IMR-90 (cell line): ENCODE measurements around the gene SLC44A1. TPM values are rescaled to one million over a fixed set of nuclear protein-coding genes. Genes with fewer than 3 reads are reported as not detected.

Experiments
- ATAC-seq: fragments of 200-7000 bp; cut with Tn5 transposase; 2 replicates; pipeline ENCODE4 v1.9.1; 2020; ENCODE audit warnings: low read depth, mild to moderate bottlenecking, moderate library complexity
- BruUV-seq: library from RNA; stranded (reverse); fragments of 400-500 nt; replicated peaks from 2 replicates; lab custom pipeline; 2021; lab: Mats Ljungman, UMichigan
- CTCF ChIA-PET: fragments of 300-600 bp; formaldehyde crosslinking; extraction: SDS; loops from one replicate; lab custom pipeline; 2021; ENCODE audit warnings: antibody characterized with exemption; lab: Yijun Ruan, JAX
- POLR2A ChIA-PET: fragments of 300-600 bp; sonication (Branson Sonifier 250); formaldehyde crosslinking; loops from one replicate; lab custom pipeline; 2022; ENCODE audit warnings: antibody characterized with exemption; ENCODE audit not compliant: unreplicated experiment; lab: Charles Lee
- DNase-seq: peaks from one replicate; pipeline ENCODE4 v3.0.0; 2013
- H2AFZ ChIP-seq: replicated peaks from 2 replicates; pipeline ENCODE3; 2013; ENCODE audit warnings: low read length, mild to moderate bottlenecking; ENCODE audit not compliant: poor library complexity
- H2AK5ac ChIP-seq: 2 replicates; pipeline ENCODE4 v1.6.1; 2013; ENCODE audit warnings: low read depth, low read length, inconsistent platforms
- H2AK9ac ChIP-seq: replicated peaks from 2 replicates; pipeline ENCODE3; 2013; ENCODE audit warnings: mild to moderate bottlenecking, low read depth, low read length, moderate library complexity; ENCODE audit not compliant: poor library complexity
- H2BK120ac ChIP-seq: 2 replicates; pipeline ENCODE4 v1.6.1; 2013; ENCODE audit warnings: low read depth, low read length, inconsistent platforms
- H2BK15ac ChIP-seq: 3 replicates; pipeline ENCODE4 v1.6.1; 2013; ENCODE audit warnings: low read depth, low read length, inconsistent platforms
- H2BK20ac ChIP-seq: 2 replicates; pipeline ENCODE4 v1.6.1; 2013; ENCODE audit warnings: low read depth, mild to moderate bottlenecking, inconsistent platforms, low read length, moderate library complexity
- H2BK5ac ChIP-seq: 2 replicates; pipeline ENCODE4 v1.6.1; 2013; ENCODE audit warnings: mild to moderate bottlenecking, low read depth, low read length, inconsistent platforms; ENCODE audit not compliant: poor library complexity, severe bottlenecking
- H3K14ac ChIP-seq: replicated peaks from 2 replicates; pipeline ENCODE4 v1.6.1; 2013; ENCODE audit warnings: low read depth, low read length, inconsistent platforms
- H3K18ac ChIP-seq: 2 replicates; pipeline ENCODE4 v1.6.1; 2013; ENCODE audit warnings: low read depth, low read length, control low read depth
- H3K23ac ChIP-seq: 2 replicates; pipeline ENCODE4 v1.6.1; 2013; ENCODE audit warnings: low read depth, low read length, inconsistent platforms
- H3K27ac ChIP-seq: 2 replicates; pipeline ENCODE4 v1.5.1; 2013; ENCODE audit warnings: mild to moderate bottlenecking, control low read depth, low read length; ENCODE audit not compliant: insufficient read depth
- H3K27me3 ChIP-seq: 2 replicates; pipeline ENCODE4 v1.6.1; 2013; ENCODE audit warnings: low read length; ENCODE audit not compliant: control insufficient read depth, insufficient read depth
- H3K36me3 ChIP-seq: 2 replicates; pipeline ENCODE4 v1.6.1; 2013; ENCODE audit warnings: low read length, mixed read lengths; ENCODE audit not compliant: control insufficient read depth, insufficient read depth
- H3K4ac ChIP-seq: 2 replicates; pipeline ENCODE4 v1.6.1; 2013; ENCODE audit warnings: low read depth, low read length, inconsistent platforms
- H3K4me1 ChIP-seq: 2 replicates; pipeline ENCODE4 v1.6.1; 2013; ENCODE audit warnings: low read length, mixed read lengths; ENCODE audit not compliant: control insufficient read depth, insufficient read depth
- H3K4me2 ChIP-seq: 2 replicates; pipeline ENCODE4 v1.6.1; 2013; ENCODE audit warnings: low read depth, mild to moderate bottlenecking, control low read depth, low read length, moderate library complexity
- H3K4me3 ChIP-seq: 2 replicates; pipeline ENCODE4 v1.5.1; 2013; ENCODE audit warnings: low read depth, mild to moderate bottlenecking, control low read depth, low read length, moderate library complexity; ENCODE audit not compliant: insufficient read depth
- H3K56ac ChIP-seq: 2 replicates; pipeline ENCODE4 v1.6.1; 2013; ENCODE audit warnings: low read length, inconsistent platforms; ENCODE audit not compliant: insufficient read depth; ENCODE audit errors: extremely low read depth
- H3K79me1 ChIP-seq, 2 experiments: 2 replicates each; pipeline ENCODE4 v1.6.1; 2013; ENCODE audit warnings: low read length in 2 of 2, inconsistent platforms in 1 of 2, low read depth in 1 of 2
- H3K9ac ChIP-seq: 2 replicates; pipeline ENCODE4 v1.6.1; 2013; ENCODE audit warnings: low read depth, low read length, control low read depth
- H3K9me1 ChIP-seq: 2 replicates; pipeline ENCODE4 v1.6.1; 2013; ENCODE audit warnings: low read length, inconsistent platforms; ENCODE audit not compliant: insufficient read depth
- H3K9me3 ChIP-seq: 2 replicates; pipeline ENCODE4 v1.6.1; 2013; ENCODE audit warnings: low read length; ENCODE audit not compliant: control insufficient read depth, insufficient read depth
- H4K20me1 ChIP-seq: 2 replicates; pipeline ENCODE4 v1.6.1; 2013; ENCODE audit warnings: low read length, inconsistent platforms; ENCODE audit not compliant: insufficient read depth
- H4K5ac ChIP-seq: 2 replicates; pipeline ENCODE4 v1.6.1; 2013; ENCODE audit warnings: mild to moderate bottlenecking, low read depth, low read length, control low read depth
- H4K8ac ChIP-seq, 2 experiments: 2 replicates each; pipeline ENCODE4 v1.6.1; 2013; ENCODE audit warnings: low read depth in 2 of 2, low read length in 2 of 2, control low read depth in 1 of 2, inconsistent platforms in 1 of 2
- H4K91ac ChIP-seq: 2 replicates; pipeline ENCODE4 v1.6.1; 2013; ENCODE audit warnings: low read depth, low read length, inconsistent platforms; ENCODE audit not compliant: insufficient read depth
- BHLHE40 ChIP-seq: fragments of 150-350 bp; IDR thresholded peaks from 2 replicates; pipeline ENCODE4 v1.6.1; 2016; ENCODE audit warnings: mild to moderate bottlenecking, low read depth, low read length
- CEBPB ChIP-seq: IDR thresholded peaks from 2 replicates; pipeline ENCODE4 v1.6.1; 2012; ENCODE audit warnings: low read depth, low read length, improper control_type of control experiment
- CHD1 ChIP-seq: IDR thresholded peaks from 2 replicates; pipeline ENCODE4 v1.6.1; 2012; ENCODE audit warnings: low read depth, low read length, improper control_type of control experiment
- FOS ChIP-seq: fragments of 150-350 bp; IDR thresholded peaks from 2 replicates; pipeline ENCODE4 v1.6.1; 2016; ENCODE audit warnings: low read depth, low read length
- MAZ ChIP-seq: IDR thresholded peaks from 2 replicates; pipeline ENCODE4 v1.6.1; 2012; ENCODE audit warnings: low read depth, mild to moderate bottlenecking, low read length, improper control_type of control experiment, moderate library complexity, borderline replicate concordance
- MXI1 ChIP-seq: IDR thresholded peaks from 2 replicates; pipeline ENCODE4 v1.6.1; 2012; ENCODE audit warnings: low read depth, mild to moderate bottlenecking, low read length, moderate library complexity, borderline replicate concordance
- NFE2L2 ChIP-seq: fragments of 150-350 bp; IDR thresholded peaks from 2 replicates; pipeline ENCODE4 v1.6.1; 2016; ENCODE audit warnings: low read depth, mild to moderate bottlenecking, low read length
- RAD21 ChIP-seq: IDR thresholded peaks from 2 replicates; pipeline ENCODE4 v1.6.1; 2012; ENCODE audit warnings: low read length, improper control_type of control experiment
- RCOR1 ChIP-seq: IDR thresholded peaks from 2 replicates; pipeline ENCODE4 v1.6.1; 2012; ENCODE audit warnings: mild to moderate bottlenecking, low read length, improper control_type of control experiment; ENCODE audit not compliant: insufficient replicate concordance
- RFX5 ChIP-seq: IDR thresholded peaks from 2 replicates; pipeline ENCODE4 v1.8.0; 2012; ENCODE audit warnings: low read depth, mild to moderate bottlenecking, low read length, moderate library complexity
- WGBS, 2 experiments: methylation state at CpG; one replicate each; pipeline versions ENCODE4 v1.1.5 to v1.1.7; 2013; ENCODE audit warnings: missing lambda C conversion rate in 2 of 2; ENCODE audit not compliant: insufficient read length in 1 of 2; ENCODE audit errors: extremely low coverage in 2 of 2; 5-methylcytosine and 5-hydroxymethylcytosine counted together
- dilution Hi-C: fragments of 300-500 bp; cut with HindIII; formaldehyde crosslinking; loops from one replicate; pipeline ENCODE4 v1.14.3; 2018; ENCODE audit warnings: low sequenced_read_pairs; ENCODE audit not compliant: unreplicated experiment
- in situ Hi-C: fragments of 300-500 bp; cut with MboI; formaldehyde crosslinking; loops from 3 replicates; pipeline ENCODE4 v1.14.3; 2019; ENCODE audit warnings: low sequenced_read_pairs, inconsistent platforms, mixed read lengths
- intact Hi-C: fragments of 100-400 bp; cut with micrococcal nuclease; formaldehyde crosslinking; loops from 2 replicates; pipeline ENCODE4 v1.10.0; 2022
- polyA plus RNA-seq, 3 experiments: library from polyadenylated mRNA; depleted of rRNA; stranded (reverse); fragments of >200 nt; gene quantifications; 2 replicates each; pipeline ENCODE4 v1.2.3, GENCODE V29; 2012; ENCODE audit warnings: low replicate concordance in 1 of 3
- total RNA-seq: library from RNA; depleted of rRNA; stranded (reverse); fragments of >200 nt; gene quantifications from 2 replicates; pipeline ENCODE4 v1.2.3, GENCODE V29; 2012
- TF ChIP-seq, protein P1 (sequence below): fragments of 150-350 bp; IDR thresholded peaks from 2 replicates; pipeline ENCODE4 v1.6.1; 2016; ENCODE audit warnings: low read depth, mild to moderate bottlenecking, low read length, moderate library complexity, borderline replicate concordance
- TF ChIP-seq, protein P2 (sequence below): conservative IDR thresholded peaks from 2 replicates; pipeline ENCODE4 v1.5.1; 2012; ENCODE audit warnings: mild to moderate bottlenecking, low read depth, low read length, improper control_type of control experiment

The SLC44A1 gene
- total and polyA plus RNA-seq, 2 of the 4 experiments (the other 2 are of a cell fraction): 5.2 to 21.7 TPM

DNA sequence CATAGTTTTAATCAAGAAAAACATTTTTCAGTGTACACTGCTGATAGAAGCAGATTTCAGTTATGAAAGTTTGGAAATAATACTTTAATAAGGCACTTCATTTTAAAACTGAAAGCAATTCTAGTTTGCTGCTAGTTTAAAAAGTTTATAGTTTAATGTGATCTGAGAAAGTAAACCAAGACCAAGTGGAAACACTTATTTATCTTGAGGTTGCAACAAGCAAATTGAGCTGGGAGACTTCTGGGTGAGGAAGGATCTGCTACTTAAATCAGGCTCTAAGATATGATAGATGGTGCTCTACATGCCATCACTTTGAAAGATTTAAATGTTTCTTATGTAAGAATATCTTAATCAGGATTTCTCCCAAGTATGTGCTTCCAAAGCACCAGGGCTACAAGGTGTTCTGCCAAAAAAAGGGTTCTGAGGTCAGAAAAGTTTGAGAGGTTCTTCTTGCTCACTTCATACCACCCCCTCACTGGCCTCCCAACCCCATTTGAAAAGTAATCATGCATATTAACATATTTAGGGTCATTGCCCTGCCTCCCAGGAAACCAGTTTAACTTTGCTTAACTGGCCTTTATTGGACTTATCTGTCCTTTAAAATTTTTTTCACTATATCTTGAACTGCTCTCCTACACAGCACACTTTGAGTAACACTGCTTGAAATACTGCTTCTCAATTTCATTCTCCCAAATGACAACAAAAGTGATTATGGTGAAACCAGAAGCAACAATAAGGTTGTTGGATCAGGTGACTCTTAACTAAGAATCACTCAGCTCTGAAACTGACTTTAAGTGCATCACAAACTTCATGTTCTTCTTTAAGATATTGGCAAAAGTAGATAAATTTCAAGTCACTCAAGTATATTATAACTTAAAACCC lies 15.5 kb downstream of the SLC44A1 start (continued):
- TF ChIP-seq, protein P1, sequence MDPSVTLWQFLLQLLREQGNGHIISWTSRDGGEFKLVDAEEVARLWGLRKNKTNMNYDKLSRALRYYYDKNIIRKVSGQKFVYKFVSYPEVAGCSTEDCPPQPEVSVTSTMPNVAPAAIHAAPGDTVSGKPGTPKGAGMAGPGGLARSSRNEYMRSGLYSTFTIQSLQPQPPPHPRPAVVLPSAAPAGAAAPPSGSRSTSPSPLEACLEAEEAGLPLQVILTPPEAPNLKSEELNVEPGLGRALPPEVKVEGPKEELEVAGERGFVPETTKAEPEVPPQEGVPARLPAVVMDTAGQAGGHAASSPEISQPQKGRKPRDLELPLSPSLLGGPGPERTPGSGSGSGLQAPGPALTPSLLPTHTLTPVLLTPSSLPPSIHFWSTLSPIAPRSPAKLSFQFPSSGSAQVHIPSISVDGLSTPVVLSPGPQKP: no peak

DNA sequence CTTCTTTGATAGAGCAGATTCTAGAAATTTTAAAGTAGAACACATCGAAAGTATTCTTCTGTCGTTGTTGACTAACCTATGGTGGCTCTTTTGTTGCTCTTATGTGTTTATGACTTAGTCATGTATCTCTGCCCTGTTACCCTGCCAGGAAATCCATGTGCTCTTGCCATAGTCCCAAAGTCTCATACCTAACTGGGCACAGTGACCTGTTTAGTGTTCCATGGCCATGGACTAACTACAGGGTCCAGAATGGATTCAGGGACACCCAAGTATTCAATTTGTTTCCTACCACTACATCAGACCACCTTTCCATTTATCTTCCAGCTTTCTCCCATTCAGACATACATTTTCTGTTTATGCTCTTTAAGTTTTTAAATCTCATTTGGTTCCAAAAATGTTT lies 18.0 kb downstream of the SLC44A1 start:
- Histone ChIP-seq H3K9me3 (no peaks in the 10 kb centered on the region), H3K79me1 (peaks cover 7 to 17% of the 10 kb centered on the region in 2 experiments; a peak in 2 of 4 replicates), H2AK9ac (no peak overlapping the region), H3K36me3 (no peaks in the 10 kb centered on the region), H3K9ac (no peak overlapping the region), H3K14ac (no peak overlapping the region), H2BK20ac (no peak overlapping the region), H2BK120ac (no peak overlapping the region), H3K4me1 (peaks cover 6% of the 10 kb centered on the region), H3K4me2 (no peak overlapping the region), H4K5ac (no peak overlapping the region), H3K9me1 (no peaks in the 10 kb centered on the region), H4K91ac (no peak overlapping the region), H2AK5ac (no peak overlapping the region), H3K4ac (no peak overlapping the region), H3K4me3 (no peak overlapping the region), H4K8ac (no peak overlapping the region), H2BK5ac (no peak overlapping the region), H3K56ac (no peak overlapping the region), H2BK15ac (no peak overlapping the region), H3K18ac (no peak overlapping the region), H3K23ac (no peak overlapping the region), H3K27ac (no peak overlapping the region), H4K20me1 (no peaks in the 10 kb centered on the region), H2AFZ (no peak overlapping the region), H3K27me3 (no peaks in the 10 kb centered on the region)
- BruUV-seq: no TSS peak
- dilution Hi-C loops (no loop called here), intact Hi-C loops (no loop called here), in situ Hi-C loops (no loop called here)
- WGBS, 2 experiments: no CpG with 5 or more reads among the region's 2 CpGs
- DNase-seq: no peak
- no peak for ATAC-seq
- POLR2A ChIA-PET: no interaction called here
- CTCF ChIA-PET: no interaction called here
- TF ChIP-seq CHD1: no peak
- TF ChIP-seq RCOR1: no peak
- no peak for TF ChIP-seq RFX5
- TF ChIP-seq NFE2L2: no peak
- TF ChIP-seq CEBPB: no peak
- no peak for TF ChIP-seq FOS
- no peak for TF ChIP-seq MXI1
- TF ChIP-seq, protein P2, sequence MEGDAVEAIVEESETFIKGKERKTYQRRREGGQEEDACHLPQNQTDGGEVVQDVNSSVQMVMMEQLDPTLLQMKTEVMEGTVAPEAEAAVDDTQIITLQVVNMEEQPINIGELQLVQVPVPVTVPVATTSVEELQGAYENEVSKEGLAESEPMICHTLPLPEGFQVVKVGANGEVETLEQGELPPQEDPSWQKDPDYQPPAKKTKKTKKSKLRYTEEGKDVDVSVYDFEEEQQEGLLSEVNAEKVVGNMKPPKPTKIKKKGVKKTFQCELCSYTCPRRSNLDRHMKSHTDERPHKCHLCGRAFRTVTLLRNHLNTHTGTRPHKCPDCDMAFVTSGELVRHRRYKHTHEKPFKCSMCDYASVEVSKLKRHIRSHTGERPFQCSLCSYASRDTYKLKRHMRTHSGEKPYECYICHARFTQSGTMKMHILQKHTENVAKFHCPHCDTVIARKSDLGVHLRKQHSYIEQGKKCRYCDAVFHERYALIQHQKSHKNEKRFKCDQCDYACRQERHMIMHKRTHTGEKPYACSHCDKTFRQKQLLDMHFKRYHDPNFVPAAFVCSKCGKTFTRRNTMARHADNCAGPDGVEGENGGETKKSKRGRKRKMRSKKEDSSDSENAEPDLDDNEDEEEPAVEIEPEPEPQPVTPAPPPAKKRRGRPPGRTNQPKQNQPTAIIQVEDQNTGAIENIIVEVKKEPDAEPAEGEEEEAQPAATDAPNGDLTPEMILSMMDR: no peak
- TF ChIP-seq, protein P1: no peak
- no peak for TF ChIP-seq RAD21
- TF ChIP-seq MAZ: no peak
- TF ChIP-seq BHLHE40: no peak
